IMR-90 (cell line): ENCODE data around the gene NTM. TPM values are rescaled to one million over a fixed set of nuclear protein-coding genes. Genes with fewer than 3 reads are reported as not detected.

Source experiments
- ATAC-seq: fragments of 200-7000 bp; cut with Tn5 transposase; 2 replicates; pipeline ENCODE4 v1.9.1; 2020; ENCODE audit warnings: low read depth, mild to moderate bottlenecking, moderate library complexity
- BruUV-seq: library from RNA; stranded (reverse); fragments of 400-500 nt; replicated peaks from 2 replicates; lab custom pipeline; 2021; lab: Mats Ljungman, UMichigan
- CTCF ChIA-PET: fragments of 300-600 bp; formaldehyde crosslinking; extraction: SDS; loops from one replicate; lab custom pipeline; 2021; ENCODE audit warnings: antibody characterized with exemption; lab: Yijun Ruan, JAX
- POLR2A ChIA-PET: fragments of 300-600 bp; sonication (Branson Sonifier 250); formaldehyde crosslinking; loops from one replicate; lab custom pipeline; 2022; ENCODE audit warnings: antibody characterized with exemption; ENCODE audit not compliant: unreplicated experiment; lab: Charles Lee
- DNase-seq: peaks from one replicate; pipeline ENCODE4 v3.0.0; 2013
- H2AFZ ChIP-seq: replicated peaks from 2 replicates; pipeline ENCODE3; 2013; ENCODE audit warnings: low read length, mild to moderate bottlenecking; ENCODE audit not compliant: poor library complexity
- H2AK5ac ChIP-seq: 2 replicates; pipeline ENCODE4 v1.6.1; 2013; ENCODE audit warnings: low read depth, low read length, inconsistent platforms
- H2AK9ac ChIP-seq: replicated peaks from 2 replicates; pipeline ENCODE3; 2013; ENCODE audit warnings: mild to moderate bottlenecking, low read depth, low read length, moderate library complexity; ENCODE audit not compliant: poor library complexity
- H2BK120ac ChIP-seq: 2 replicates; pipeline ENCODE4 v1.6.1; 2013; ENCODE audit warnings: low read depth, low read length, inconsistent platforms
- H2BK15ac ChIP-seq: 3 replicates; pipeline ENCODE4 v1.6.1; 2013; ENCODE audit warnings: low read depth, low read length, inconsistent platforms
- H2BK20ac ChIP-seq: 2 replicates; pipeline ENCODE4 v1.6.1; 2013; ENCODE audit warnings: low read depth, mild to moderate bottlenecking, inconsistent platforms, low read length, moderate library complexity
- H2BK5ac ChIP-seq: 2 replicates; pipeline ENCODE4 v1.6.1; 2013; ENCODE audit warnings: mild to moderate bottlenecking, low read depth, low read length, inconsistent platforms; ENCODE audit not compliant: poor library complexity, severe bottlenecking
- H3K14ac ChIP-seq: replicated peaks from 2 replicates; pipeline ENCODE4 v1.6.1; 2013; ENCODE audit warnings: low read depth, low read length, inconsistent platforms
- H3K18ac ChIP-seq: 2 replicates; pipeline ENCODE4 v1.6.1; 2013; ENCODE audit warnings: low read depth, low read length, control low read depth
- H3K23ac ChIP-seq: 2 replicates; pipeline ENCODE4 v1.6.1; 2013; ENCODE audit warnings: low read depth, low read length, inconsistent platforms
- H3K27ac ChIP-seq: 2 replicates; pipeline ENCODE4 v1.5.1; 2013; ENCODE audit warnings: mild to moderate bottlenecking, control low read depth, low read length; ENCODE audit not compliant: insufficient read depth
- H3K27me3 ChIP-seq: 2 replicates; pipeline ENCODE4 v1.6.1; 2013; ENCODE audit warnings: low read length; ENCODE audit not compliant: control insufficient read depth, insufficient read depth
- H3K36me3 ChIP-seq: 2 replicates; pipeline ENCODE4 v1.6.1; 2013; ENCODE audit warnings: low read length, mixed read lengths; ENCODE audit not compliant: control insufficient read depth, insufficient read depth
- H3K4ac ChIP-seq: 2 replicates; pipeline ENCODE4 v1.6.1; 2013; ENCODE audit warnings: low read depth, low read length, inconsistent platforms
- H3K4me1 ChIP-seq: 2 replicates; pipeline ENCODE4 v1.6.1; 2013; ENCODE audit warnings: low read length, mixed read lengths; ENCODE audit not compliant: control insufficient read depth, insufficient read depth
- H3K4me2 ChIP-seq: 2 replicates; pipeline ENCODE4 v1.6.1; 2013; ENCODE audit warnings: low read depth, mild to moderate bottlenecking, control low read depth, low read length, moderate library complexity
- H3K4me3 ChIP-seq: 2 replicates; pipeline ENCODE4 v1.5.1; 2013; ENCODE audit warnings: low read depth, mild to moderate bottlenecking, control low read depth, low read length, moderate library complexity; ENCODE audit not compliant: insufficient read depth
- H3K56ac ChIP-seq: 2 replicates; pipeline ENCODE4 v1.6.1; 2013; ENCODE audit warnings: low read length, inconsistent platforms; ENCODE audit not compliant: insufficient read depth; ENCODE audit errors: extremely low read depth
- H3K79me1 ChIP-seq, 2 experiments: 2 replicates each; pipeline ENCODE4 v1.6.1; 2013; ENCODE audit warnings: low read length in 2 of 2, inconsistent platforms in 1 of 2, low read depth in 1 of 2
- H3K9ac ChIP-seq: 2 replicates; pipeline ENCODE4 v1.6.1; 2013; ENCODE audit warnings: low read depth, low read length, control low read depth
- H3K9me1 ChIP-seq: 2 replicates; pipeline ENCODE4 v1.6.1; 2013; ENCODE audit warnings: low read length, inconsistent platforms; ENCODE audit not compliant: insufficient read depth
- H3K9me3 ChIP-seq: 2 replicates; pipeline ENCODE4 v1.6.1; 2013; ENCODE audit warnings: low read length; ENCODE audit not compliant: control insufficient read depth, insufficient read depth
- H4K20me1 ChIP-seq: 2 replicates; pipeline ENCODE4 v1.6.1; 2013; ENCODE audit warnings: low read length, inconsistent platforms; ENCODE audit not compliant: insufficient read depth
- H4K5ac ChIP-seq: 2 replicates; pipeline ENCODE4 v1.6.1; 2013; ENCODE audit warnings: mild to moderate bottlenecking, low read depth, low read length, control low read depth
- H4K8ac ChIP-seq, 2 experiments: 2 replicates each; pipeline ENCODE4 v1.6.1; 2013; ENCODE audit warnings: low read depth in 2 of 2, low read length in 2 of 2, control low read depth in 1 of 2, inconsistent platforms in 1 of 2
- H4K91ac ChIP-seq: 2 replicates; pipeline ENCODE4 v1.6.1; 2013; ENCODE audit warnings: low read depth, low read length, inconsistent platforms; ENCODE audit not compliant: insufficient read depth
- CEBPB ChIP-seq: IDR thresholded peaks from 2 replicates; pipeline ENCODE4 v1.6.1; 2012; ENCODE audit warnings: low read depth, low read length, improper control_type of control experiment
- MAFK ChIP-seq: IDR thresholded peaks from 2 replicates; pipeline ENCODE4 v1.6.1; 2012; ENCODE audit warnings: low read depth, low read length, improper control_type of control experiment
- RCOR1 ChIP-seq: IDR thresholded peaks from 2 replicates; pipeline ENCODE4 v1.6.1; 2012; ENCODE audit warnings: mild to moderate bottlenecking, low read length, improper control_type of control experiment; ENCODE audit not compliant: insufficient replicate concordance
- WGBS, 2 experiments: methylation state at CpG; one replicate each; pipeline versions ENCODE4 v1.1.5 to v1.1.7; 2013; ENCODE audit warnings: missing lambda C conversion rate in 2 of 2; ENCODE audit not compliant: insufficient read length in 1 of 2; ENCODE audit errors: extremely low coverage in 2 of 2; 5-methylcytosine and 5-hydroxymethylcytosine counted together
- dilution Hi-C: fragments of 300-500 bp; cut with HindIII; formaldehyde crosslinking; loops from one replicate; pipeline ENCODE4 v1.14.3; 2018; ENCODE audit warnings: low sequenced_read_pairs; ENCODE audit not compliant: unreplicated experiment
- in situ Hi-C: fragments of 300-500 bp; cut with MboI; formaldehyde crosslinking; loops from 3 replicates; pipeline ENCODE4 v1.14.3; 2019; ENCODE audit warnings: low sequenced_read_pairs, inconsistent platforms, mixed read lengths
- intact Hi-C: fragments of 100-400 bp; cut with micrococcal nuclease; formaldehyde crosslinking; loops from 2 replicates; pipeline ENCODE4 v1.10.0; 2022
- polyA plus RNA-seq, 3 experiments: library from polyadenylated mRNA; depleted of rRNA; stranded (reverse); fragments of >200 nt; gene quantifications; 2 replicates each; pipeline ENCODE4 v1.2.3, GENCODE V29; 2012; ENCODE audit warnings: low replicate concordance in 1 of 3
- total RNA-seq: library from RNA; depleted of rRNA; stranded (reverse); fragments of >200 nt; gene quantifications from 2 replicates; pipeline ENCODE4 v1.2.3, GENCODE V29; 2012

The NTM gene
- total and polyA plus RNA-seq, 2 of the 4 experiments (the other 2 are of a cell fraction), result 19.5 to 25.5 TPM

DNA sequence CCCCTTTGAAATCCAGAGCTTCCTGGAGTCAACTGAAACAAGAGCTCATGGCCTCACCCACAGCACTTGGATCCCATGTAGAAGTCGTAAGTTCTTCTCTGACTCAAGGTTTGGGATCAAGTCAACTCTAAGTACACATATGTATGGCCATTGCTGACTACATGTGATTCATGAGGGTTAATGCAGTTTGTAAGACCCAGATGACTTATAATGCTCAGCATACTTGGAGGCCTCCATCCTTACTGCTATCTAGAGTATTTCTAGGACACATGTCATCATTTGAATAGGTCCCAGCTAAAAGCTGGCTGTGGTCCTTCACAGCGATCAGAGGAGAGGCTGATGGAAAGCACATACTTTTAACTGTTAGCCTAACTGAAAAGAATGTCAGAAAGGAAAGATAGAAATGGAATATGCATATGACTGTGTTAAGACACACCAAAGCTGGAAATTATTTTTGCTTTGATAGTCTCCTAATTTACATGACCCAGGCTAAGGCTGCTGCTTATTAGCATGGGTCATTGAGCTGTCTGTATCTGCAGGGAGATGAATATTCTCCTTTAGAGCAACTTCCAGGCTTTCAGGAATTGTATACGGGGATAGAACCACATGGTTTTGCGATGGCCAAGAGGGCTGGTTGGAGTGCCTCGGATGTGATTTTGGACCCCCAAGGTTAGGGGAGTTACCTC lies 76.3 kb downstream of the NTM start:
- 77% methylated on average over 3 of the region's 5 CpGs; no CpG with 5 or more reads in 1 of the 2 experiments for WGBS, 2 experiments
- ATAC-seq, result no peak
- intact Hi-C loops, result no loop called here

More for the DNA sequence above, 76.3 kb downstream of the NTM start:
- H4K5ac ChIP-seq, result no peak overlapping the region
- no peaks in the 10 kb centered on the region for H3K4me1 ChIP-seq
- H3K4me2 ChIP-seq, result no peak overlapping the region
- no peak overlapping the region for H2AK9ac ChIP-seq
- H2AK5ac ChIP-seq, result no peak overlapping the region
- H4K91ac ChIP-seq, result no peak overlapping the region
- no peak overlapping the region for H2AFZ ChIP-seq
- no peak overlapping the region for H3K27ac ChIP-seq
- H3K9me3 ChIP-seq, result no peaks in the 10 kb centered on the region
- dilution Hi-C loops, result no loop called here
- in situ Hi-C loops, result no loop called here
- no peak overlapping the region for H3K18ac ChIP-seq
- H3K9me1 ChIP-seq, result no peaks in the 10 kb centered on the region
- H3K9ac ChIP-seq, result no peak overlapping the region
- no peak for DNase-seq
- ChIA-PET POLR2A (no interaction called here), CTCF (interaction anchor here (0.5 kb wide), 1 partner anchor 543 kb away, joined by 4 read pairs; no protein-coding TSS in a partner anchor)
- H3K4ac ChIP-seq, result no peak overlapping the region
- no peaks in the 10 kb centered on the region for H3K36me3 ChIP-seq
- no peak overlapping the region for H3K23ac ChIP-seq
- H3K79me1 ChIP-seq, result no peaks in the 10 kb centered on the region
- H4K8ac ChIP-seq, result no peak overlapping the region
- no peak overlapping the region for H2BK5ac ChIP-seq
- H3K14ac ChIP-seq, result no peak overlapping the region
- no peak overlapping the region for H2BK15ac ChIP-seq
- no peak for TF ChIP-seq MAFK
- no peak for TF ChIP-seq RCOR1
- TF ChIP-seq CEBPB, result no peak
- no peaks in the 10 kb centered on the region for H3K27me3 ChIP-seq
- no peak overlapping the region for H2BK20ac ChIP-seq
- no TSS peak for BruUV-seq
- no peak overlapping the region for H3K56ac ChIP-seq
- H2BK120ac ChIP-seq, result no peak overlapping the region
- no peak overlapping the region for H3K4me3 ChIP-seq
- no peaks in the 10 kb centered on the region for H4K20me1 ChIP-seq
